ENCODE results near the gene PIGL.

DNA sequence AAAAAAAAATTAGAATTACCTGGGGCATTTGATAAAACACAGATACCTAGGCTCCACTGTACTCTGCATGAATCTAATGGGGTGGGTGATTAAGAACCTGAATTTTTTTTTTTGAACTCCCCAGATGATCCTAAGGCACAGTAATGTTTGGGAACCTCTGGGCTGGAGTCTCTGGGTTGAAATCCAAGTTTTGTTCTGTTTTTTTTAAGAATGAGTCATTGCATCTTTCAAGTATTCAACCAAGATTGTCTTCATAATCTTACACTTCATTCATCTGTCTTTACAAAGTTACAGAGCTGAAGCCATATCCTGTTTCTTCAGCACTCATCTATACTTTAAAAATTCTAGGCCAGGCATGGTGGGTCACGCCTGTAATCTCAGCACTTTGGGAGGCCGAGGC, 52.6 kb downstream of the PIGL start:
- TF ChIP-seq, protein P1, sequence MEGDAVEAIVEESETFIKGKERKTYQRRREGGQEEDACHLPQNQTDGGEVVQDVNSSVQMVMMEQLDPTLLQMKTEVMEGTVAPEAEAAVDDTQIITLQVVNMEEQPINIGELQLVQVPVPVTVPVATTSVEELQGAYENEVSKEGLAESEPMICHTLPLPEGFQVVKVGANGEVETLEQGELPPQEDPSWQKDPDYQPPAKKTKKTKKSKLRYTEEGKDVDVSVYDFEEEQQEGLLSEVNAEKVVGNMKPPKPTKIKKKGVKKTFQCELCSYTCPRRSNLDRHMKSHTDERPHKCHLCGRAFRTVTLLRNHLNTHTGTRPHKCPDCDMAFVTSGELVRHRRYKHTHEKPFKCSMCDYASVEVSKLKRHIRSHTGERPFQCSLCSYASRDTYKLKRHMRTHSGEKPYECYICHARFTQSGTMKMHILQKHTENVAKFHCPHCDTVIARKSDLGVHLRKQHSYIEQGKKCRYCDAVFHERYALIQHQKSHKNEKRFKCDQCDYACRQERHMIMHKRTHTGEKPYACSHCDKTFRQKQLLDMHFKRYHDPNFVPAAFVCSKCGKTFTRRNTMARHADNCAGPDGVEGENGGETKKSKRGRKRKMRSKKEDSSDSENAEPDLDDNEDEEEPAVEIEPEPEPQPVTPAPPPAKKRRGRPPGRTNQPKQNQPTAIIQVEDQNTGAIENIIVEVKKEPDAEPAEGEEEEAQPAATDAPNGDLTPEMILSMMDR (IDR thresholded peaks at IDR 0.05; ENCODE audit: low read length): no peak
- TF ChIP-seq EZH2 (optimal IDR thresholded peaks at IDR 0.05; ENCODE audit: low read depth, low read length): no peak
- TF ChIP-seq EZH2phosphoT487 (IDR thresholded peaks at IDR 0.05; ENCODE audit: low read length): no peak

Measured in MM.1S (cell line).